ENCODE data around the gene CACNB3. TPM values are rescaled to one million over a fixed set of nuclear protein-coding genes. Genes with fewer than 3 reads are reported as not detected.
"Not testable (repeated sequence)": the region's sequence is repeated elsewhere in the genome, so short reads cannot be mapped to it uniquely, and the experiment has no call there.

The CACNB3 gene
- total RNA-seq, 1 donor from 2014 or later = 36.1 TPM

- DNase-seq (ENCODE audit: extremely low spot score in 2 of 2) = no peak
- TF ChIP-seq POLR2AphosphoS5 (IDR thresholded peaks at IDR 0.05; ENCODE audit: insufficient read depth in 1 of 2, low read depth in 1 of 2) = no peak
- no peak for TF ChIP-seq POLR2A (IDR thresholded peaks at IDR 0.05)
- no peak for TF ChIP-seq CTCF (IDR thresholded peaks at IDR 0.05)
Measured at GRCh38 chr12:48868451-48868850, 50.2 kb downstream of the CACNB3 start.

GRCh38 chr12:48869191-48869590, 50.9 kb downstream of the CACNB3 start:
- no peaks in the 10 kb centered on the region for H3K27me3 ChIP-seq

More at GRCh38 chr12:48868451-48868850, 50.2 kb downstream of the CACNB3 start:
- no peak overlapping the region for H3K4me3 ChIP-seq
- no peak overlapping the region for H3K27ac ChIP-seq
- H3K36me3 ChIP-seq = no peaks in the 10 kb centered on the region
- H3K27me3 ChIP-seq = no peaks in the 10 kb centered on the region
- H3K9me3 ChIP-seq = no peaks in the 10 kb centered on the region
- peaks cover 9% of the 10 kb centered on the region for H3K4me1 ChIP-seq
- intact Hi-C loops (cut with DNase I) = no loop called here

GRCh38 chr12:48873096-48873495, 54.8 kb downstream of the CACNB3 start:
- Histone ChIP-seq H3K4me3 (no peak overlapping the region), H3K27ac (no peak overlapping the region), H3K27me3 (no peaks in the 10 kb centered on the region), H3K36me3 (no peaks in the 10 kb centered on the region), H3K4me1 (no peaks in the 10 kb centered on the region), H3K9me3 (no peaks in the 10 kb centered on the region)
- no peak for TF ChIP-seq POLR2A (IDR thresholded peaks at IDR 0.05)
- TF ChIP-seq CTCF (IDR thresholded peaks at IDR 0.05) = no peak
- no peak for TF ChIP-seq POLR2AphosphoS5 (IDR thresholded peaks at IDR 0.05; ENCODE audit: insufficient read depth in 1 of 2, low read depth in 1 of 2)
- intact Hi-C loops (cut with DNase I) = no loop called here
- DNase-seq (ENCODE audit: extremely low spot score in 2 of 2) = no peak

More at GRCh38 chr12:48869191-48869590, 50.9 kb downstream of the CACNB3 start:
- Histone ChIP-seq H3K36me3 (no peaks in the 10 kb centered on the region), H3K27ac (no peak overlapping the region), H3K4me1 (peaks cover 9% of the 10 kb centered on the region), H3K9me3 (no peaks in the 10 kb centered on the region), H3K4me3 (no peak overlapping the region)
- intact Hi-C loops (cut with DNase I) = no loop called here
- no peak for DNase-seq (ENCODE audit: extremely low spot score in 2 of 2)
- TF ChIP-seq POLR2A (IDR thresholded peaks at IDR 0.05) (no peak), CTCF (IDR thresholded peaks at IDR 0.05) (no peak), POLR2AphosphoS5 (IDR thresholded peaks at IDR 0.05; ENCODE audit: insufficient read depth in 1 of 2, low read depth in 1 of 2) (no peak)

GRCh38 chr12:48873534-48873933, 55.2 kb downstream of the CACNB3 start:
- H3K27me3 ChIP-seq; H3K4me3 ChIP-seq; DNase-seq (ENCODE audit: extremely low spot score in 2 of 2); H3K4me1 ChIP-seq; H3K9me3 ChIP-seq; H3K36me3 ChIP-seq; H3K27ac ChIP-seq; intact Hi-C loops (cut with DNase I): not testable (repeated sequence)

GRCh38 chr12:48875944-48876515, 57.7 kb downstream of the CACNB3 start:
- no peak for DNase-seq (ENCODE audit: extremely low spot score in 2 of 2)
- Histone ChIP-seq H3K4me1 (no peaks in the 10 kb centered on the region), H3K27me3 (no peaks in the 10 kb centered on the region), H3K4me3 (no peak overlapping the region), H3K27ac (no peak overlapping the region), H3K9me3 (no peaks in the 10 kb centered on the region), H3K36me3 (no peaks in the 10 kb centered on the region)
- TF ChIP-seq POLR2A (IDR thresholded peaks at IDR 0.05) = no peak
- TF ChIP-seq POLR2AphosphoS5 (IDR thresholded peaks at IDR 0.05; ENCODE audit: insufficient read depth in 1 of 2, low read depth in 1 of 2) = no peak
- no peak for TF ChIP-seq CTCF (IDR thresholded peaks at IDR 0.05)
- intact Hi-C loops (cut with DNase I) = no loop called here

Small RNA genes lying within 50 kb of the gene (microRNA-seq; reads per million reads assigned to microRNA genes)
- gene MIR4701 (ENCODE audit: borderline number of aligned reads, borderline replicate concordance) = not detected

Small RNA genes lying within 50 kb of the gene (small RNA-seq; reads per million reads assigned to genes)
- gene MIR4701 (0.26 reads per million), gene RF00019 (not detected)

Other genes with a start within 250 kb of the CACNB3 start
- gene LALBA, start 248.4 kb upstream of the CACNB3 start, total RNA-seq = not detected
- gene KANSL2, start 136.3 kb upstream of the CACNB3 start, total RNA-seq = 86.2 TPM
- 58.4 TPM for gene CCNT1, start 101.8 kb upstream of the CACNB3 start, total RNA-seq
- gene ADCY6, start 29.4 kb upstream of the CACNB3 start, total RNA-seq = 30.0 TPM
- gene DDX23, start 33.7 kb downstream of the CACNB3 start, total RNA-seq = 57.9 TPM
- gene RND1, start 47.4 kb downstream of the CACNB3 start, total RNA-seq = 3.9 TPM
- 16.9 TPM for gene FKBP11, start 107.0 kb downstream of the CACNB3 start, total RNA-seq
- gene ARF3, start 139.0 kb downstream of the CACNB3 start, total RNA-seq = 56.2 TPM
- 4.7 TPM for gene WNT10B, start 153.2 kb downstream of the CACNB3 start, total RNA-seq
- not detected for gene WNT1, start 159.8 kb downstream of the CACNB3 start, total RNA-seq
- gene DDN, start 180.9 kb downstream of the CACNB3 start, total RNA-seq = not detected
- gene PRKAG1, start 200.3 kb downstream of the CACNB3 start, total RNA-seq = 67.0 TPM
- gene KMT2D, start 242.3 kb downstream of the CACNB3 start, total RNA-seq = 38.8 TPM

All from vagina (tissue), 2 donors.